ENCODE measurements around the gene GAK.

- no peak for TF ChIP-seq PRDM10 (CRISPR knock-in tag; IDR thresholded peaks at IDR 0.05; ENCODE audit: low read depth)
- TF ChIP-seq ZNF331 (CRISPR knock-in tag; IDR thresholded peaks at IDR 0.05) = no peak
- TF ChIP-seq ZC3H4 (CRISPR knock-in tag; IDR thresholded peaks at IDR 0.05; ENCODE audit: borderline replicate concordance) = no peak
These were observed 14.7 kb upstream of the GAK start for GRCh38 chr4:946517-947471.
